HepG2 (cell line): ENCODE results near the gene LCE7A.

Source experiments
- ARHGAP35 ChIP-seq: sonication (generic); formaldehyde crosslinking; IDR thresholded peaks from 2 replicates; pipeline ENCODE4 v1.9.0; 2022; ENCODE audit warnings: mild to moderate bottlenecking, inconsistent platforms, moderate library complexity, missing genetic modification reagents, borderline replicate concordance
- MXI1 ChIP-seq: IDR thresholded peaks from 3 replicates; pipeline ENCODE4 v1.6.1; 2012; ENCODE audit warnings: low read depth, low read length, inconsistent platforms, borderline replicate concordance
- SIN3A ChIP-seq: IDR thresholded peaks from 2 replicates; pipeline ENCODE4 v1.6.1; 2011; ENCODE audit warnings: low read depth, mild to moderate bottlenecking, control low read depth, low read length, borderline replicate concordance
- ZSCAN29 ChIP-seq: sonication (generic); formaldehyde crosslinking; conservative IDR thresholded peaks from 2 replicates; pipeline ENCODE4 v1.4.0; 2020; ENCODE audit warnings: mild to moderate bottlenecking, missing genetic modification reagents
- TF ChIP-seq, protein P1 (sequence below): sonication (generic); formaldehyde crosslinking; IDR thresholded peaks from 2 replicates; pipeline ENCODE4 v1.5.0; 2020; ENCODE audit warnings: missing genetic modification reagents

DNA sequence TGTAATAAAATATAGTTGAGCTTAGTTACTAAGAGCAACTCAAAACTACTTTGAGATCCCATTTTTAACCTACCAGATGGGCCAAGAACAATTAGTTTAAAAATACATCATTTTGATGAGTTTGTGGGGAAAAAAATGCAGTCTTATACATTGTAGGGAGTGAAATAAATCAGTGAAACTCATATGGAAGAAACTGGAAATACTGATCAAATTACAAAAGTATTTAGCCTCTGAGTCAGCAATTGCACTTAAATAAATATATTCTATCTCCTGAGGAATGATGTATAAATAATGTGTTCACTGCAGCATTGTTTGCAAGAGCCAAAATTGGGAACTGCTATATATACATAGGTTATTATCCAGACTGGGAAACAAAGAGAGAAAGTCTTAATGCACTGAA is 13.7 kb downstream of the LCE7A start:
- TF ChIP-seq, protein P1, sequence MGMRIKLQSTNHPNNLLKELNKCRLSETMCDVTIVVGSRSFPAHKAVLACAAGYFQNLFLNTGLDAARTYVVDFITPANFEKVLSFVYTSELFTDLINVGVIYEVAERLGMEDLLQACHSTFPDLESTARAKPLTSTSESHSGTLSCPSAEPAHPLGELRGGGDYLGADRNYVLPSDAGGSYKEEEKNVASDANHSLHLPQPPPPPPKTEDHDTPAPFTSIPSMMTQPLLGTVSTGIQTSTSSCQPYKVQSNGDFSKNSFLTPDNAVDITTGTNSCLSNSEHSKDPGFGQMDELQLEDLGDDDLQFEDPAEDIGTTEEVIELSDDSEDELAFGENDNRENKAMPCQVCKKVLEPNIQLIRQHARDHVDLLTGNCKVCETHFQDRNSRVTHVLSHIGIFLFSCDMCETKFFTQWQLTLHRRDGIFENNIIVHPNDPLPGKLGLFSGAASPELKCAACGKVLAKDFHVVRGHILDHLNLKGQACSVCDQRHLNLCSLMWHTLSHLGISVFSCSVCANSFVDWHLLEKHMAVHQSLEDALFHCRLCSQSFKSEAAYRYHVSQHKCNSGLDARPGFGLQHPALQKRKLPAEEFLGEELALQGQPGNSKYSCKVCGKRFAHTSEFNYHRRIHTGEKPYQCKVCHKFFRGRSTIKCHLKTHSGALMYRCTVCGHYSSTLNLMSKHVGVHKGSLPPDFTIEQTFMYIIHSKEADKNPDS (CRISPR knock-in tag), result no peak
- TF ChIP-seq ZSCAN29 (CRISPR knock-in tag) (no peak), SIN3A (no peak), MXI1 (no peak), ARHGAP35 (CRISPR knock-in tag) (no peak)
